Glomerular endothelial cell (primary cell): Measurements from ENCODE around the gene BRCA2. TPM values are rescaled to one million over a fixed set of nuclear protein-coding genes. Genes with fewer than 3 reads are reported as not detected.

ENCODE experiments used
- DNase-seq: peaks from one replicate; pipeline ENCODE4 v3.0.0-alpha.2; 2011; ENCODE audit warnings: low read depth, low spot score; ENCODE audit errors: extremely low read depth
- total RNA-seq: library from RNA; depleted of rRNA; stranded (reverse); fragments of >200 nt; gene quantifications from 2 replicates; pipeline ENCODE4 v1.2.3, GENCODE V29; 2015

BRCA2 gene
- total RNA-seq, 1 donor from 2014 or later, result 3.9 TPM

- no peak for DNase-seq
Measured at GRCh38 chr13:32383836-32384618, 68.7 kb downstream of the BRCA2 start.

GRCh38 chr13:32384702-32385101, 69.4 kb downstream of the BRCA2 start:
- DNase-seq, result no peak

- no peak for DNase-seq
Measured at GRCh38 chr13:32385410-32385809, 70.1 kb downstream of the BRCA2 start.

- DNase-seq, result no peak
Measured at GRCh38 chr13:32390048-32390447, 74.7 kb downstream of the BRCA2 start.

GRCh38 chr13:32390484-32390883, 75.2 kb downstream of the BRCA2 start:
- DNase-seq, result no peak

- DNase-seq, result no peak
Measured at GRCh38 chr13:32391101-32391619, 75.9 kb downstream of the BRCA2 start.

GRCh38 chr13:32403108-32403507, 87.8 kb downstream of the BRCA2 start:
- no peak for DNase-seq

- DNase-seq, result no peak
Measured at GRCh38 chr13:32407854-32408253, 92.5 kb downstream of the BRCA2 start.

- no peak for DNase-seq
Measured at GRCh38 chr13:32408296-32409000, 93.1 kb downstream of the BRCA2 start.

- DNase-seq, result no peak
Measured at GRCh38 chr13:32409001-32409313, 93.6 kb downstream of the BRCA2 start.

- no peak for DNase-seq
Measured at GRCh38 chr13:32409561-32410421, 94.5 kb downstream of the BRCA2 start.

- no peak for DNase-seq
Measured at GRCh38 chr13:32413284-32413683, 98.0 kb downstream of the BRCA2 start.

GRCh38 chr13:32414580-32414979, 99.3 kb downstream of the BRCA2 start:
- DNase-seq, result no peak

- DNase-seq, result no peak
Measured at GRCh38 chr13:32415019-32415418, 99.7 kb downstream of the BRCA2 start.

- DNase-seq, result no peak
Measured at GRCh38 chr13:32417995-32418394, 102.7 kb downstream of the BRCA2 start.

- no peak for DNase-seq
Measured at GRCh38 chr13:32419862-32420261, 104.6 kb downstream of the BRCA2 start.

GRCh38 chr13:32423592-32423991, 108.3 kb downstream of the BRCA2 start:
- DNase-seq, result no peak

- DNase-seq, result no peak
Measured at GRCh38 chr13:32425158-32425557, 109.8 kb downstream of the BRCA2 start.

GRCh38 chr13:32426191-32426989, 111.1 kb downstream of the BRCA2 start:
- no peak for DNase-seq
